Bronchial epithelial cell (primary cell): ENCODE data around the gene NEO1. TPM values are rescaled to one million over a fixed set of nuclear protein-coding genes. Genes with fewer than 3 reads are reported as not detected.

Source experiments
- DNase-seq: peaks from one replicate; pipeline ENCODE4 v3.0.0-alpha.2; 2010; ENCODE audit warnings: low read depth
- FAIRE-seq: peaks from 2 replicates; lab custom pipeline; 2011; peaks lifted over from hg19 to GRCh38; lab: Jason Lieb, UNC
- H3K27me3 ChIP-seq: 2 replicates; pipeline ENCODE4 v1.5.1; 2011; ENCODE audit warnings: low read length; ENCODE audit not compliant: control insufficient read depth, insufficient read depth
- H3K36me3 ChIP-seq: 2 replicates; pipeline ENCODE4 v1.5.1; 2011; ENCODE audit warnings: low read length; ENCODE audit not compliant: control insufficient read depth, insufficient read depth
- H3K4me3 ChIP-seq: 2 replicates; pipeline ENCODE4 v1.5.1; 2011; ENCODE audit warnings: mild to moderate bottlenecking, low read depth, low read length, control low read depth
- CTCF ChIP-seq: IDR thresholded peaks from 2 replicates; pipeline ENCODE4 v1.5.1; 2011; ENCODE audit warnings: mild to moderate bottlenecking, moderate library complexity, low read length, control low read depth, inconsistent platforms; ENCODE audit not compliant: insufficient read depth, severe bottlenecking
- total RNA-seq: library from RNA; depleted of rRNA; stranded (reverse); fragments of >200 nt; gene quantifications from 2 replicates; pipeline ENCODE4 v1.2.1, GENCODE V29; 2014

NEO1 gene
- total RNA-seq, 1 donor from 2014 or later: 10.5 TPM

- Histone ChIP-seq H3K4me3 (no peak overlapping the region), H3K27me3 (peaks cover 2% of the 10 kb centered on the region), H3K36me3 (no peaks in the 10 kb centered on the region)
- DNase-seq (no peak), FAIRE-seq (no peak)
- no peak for TF ChIP-seq CTCF
These were observed 25.7 kb upstream of the NEO1 start for GRCh38 chr15:73026511-73027054.

- no peaks in the 10 kb centered on the region for H3K36me3 ChIP-seq
- no peak for TF ChIP-seq CTCF
- DNase-seq (no peak), FAIRE-seq (no peak)
- no peak overlapping the region for H3K4me3 ChIP-seq
- H3K27me3 ChIP-seq: peaks cover 2% of the 10 kb centered on the region
These were observed 24.2 kb upstream of the NEO1 start for GRCh38 chr15:73028031-73028430.

GRCh38 chr15:73028831-73029451, 23.3 kb upstream of the NEO1 start:
- no peak for TF ChIP-seq CTCF
- peaks cover 2% of the 10 kb centered on the region for H3K27me3 ChIP-seq
- H3K4me3 ChIP-seq: no peak overlapping the region
- no peak for DNase-seq
- FAIRE-seq: no peak
- no peaks in the 10 kb centered on the region for H3K36me3 ChIP-seq

GRCh38 chr15:73030122-73030679, 22.1 kb upstream of the NEO1 start:
- no peak for FAIRE-seq
- Histone ChIP-seq H3K27me3 (peaks cover 4% of the 10 kb centered on the region), H3K36me3 (no peaks in the 10 kb centered on the region), H3K4me3 (no peak overlapping the region)
- no peak for TF ChIP-seq CTCF
- no peak for DNase-seq

- H3K27me3 ChIP-seq: peaks cover 2% of the 10 kb centered on the region
- no peak for TF ChIP-seq CTCF
- no peak for DNase-seq
- FAIRE-seq: no peak
- H3K4me3 ChIP-seq: no peak overlapping the region
- H3K36me3 ChIP-seq: no peaks in the 10 kb centered on the region
These were observed 20.6 kb upstream of the NEO1 start for GRCh38 chr15:73031648-73032047.

GRCh38 chr15:73033611-73034010, 18.7 kb upstream of the NEO1 start:
- no peak overlapping the region for H3K4me3 ChIP-seq
- DNase-seq (no peak), FAIRE-seq (no peak)
- peaks cover 2% of the 10 kb centered on the region for H3K27me3 ChIP-seq
- no peak for TF ChIP-seq CTCF
- H3K36me3 ChIP-seq: no peaks in the 10 kb centered on the region
